ENCODE measurements around the gene UNC45B. TPM values are rescaled to one million over a fixed set of nuclear protein-coding genes. Genes with fewer than 3 reads are reported as not detected.

Gene UNC45B
- total RNA-seq, 8 experiments from 2014 or later: 0.05 to 0.54 (median 0.19) TPM; not detected in 3

DNA sequence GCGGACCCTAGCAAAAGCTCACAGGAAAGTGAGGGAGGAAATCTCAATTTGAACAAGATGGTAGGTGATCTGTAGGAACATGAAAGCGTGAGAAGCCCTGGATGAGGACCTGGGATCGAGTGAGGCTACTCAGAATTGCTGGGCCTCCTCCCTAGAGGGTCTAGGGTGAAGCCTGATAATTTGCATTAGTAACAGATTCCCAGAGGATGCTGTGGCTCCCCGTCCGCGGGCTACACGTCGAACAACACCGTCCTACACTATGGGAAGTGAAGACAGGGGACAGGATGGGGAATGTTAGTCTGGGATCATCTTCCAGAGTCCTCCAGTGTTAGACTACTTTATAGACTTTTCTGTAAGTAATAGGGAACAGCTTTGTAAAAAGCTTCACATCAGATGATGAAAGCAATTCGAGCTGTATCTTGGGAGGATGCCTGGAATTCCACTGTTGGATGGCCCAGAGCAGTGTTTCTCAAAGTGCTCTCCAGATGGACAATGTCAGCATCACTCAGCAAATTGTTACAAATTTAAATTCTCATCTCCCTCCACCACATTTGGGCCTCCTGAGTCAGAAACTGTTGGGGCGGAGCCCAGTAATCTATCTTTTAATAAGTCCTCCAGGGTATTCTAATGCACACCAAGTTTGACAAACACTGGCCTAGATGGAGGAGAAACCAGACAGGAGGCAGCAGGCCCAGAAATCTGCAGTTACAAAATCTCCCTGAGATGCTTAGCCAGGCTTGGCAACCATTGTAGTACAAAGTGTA, 19.7 kb upstream of the UNC45B start:
- in situ Hi-C loops (cut with MboI; ENCODE audit: low pct_unique_long_range_greater_than_20kb in 2 of 9, low sequenced_read_pairs in 9 of 9, unreplicated experiment in 9 of 9): loop anchor here in 1 of 9 experiments (10.0 kb wide), 1 partner anchor 703 kb away; no protein-coding TSS in a partner anchor
- Histone ChIP-seq H3K27ac (no peak overlapping the region), H3K4me3 (no peak overlapping the region), H3K4me1 (replicated peaks in 1 of 2) (no peaks in the 10 kb centered on the region)
- ATAC-seq (replicated peaks in 6 of 8): peak in 3 of 8 experiments; percentile 68 to 77 (median 74)
- WGBS, 10 experiments: 11 to 100% (median 70%) methylated on average over 1 to 8 of the region's 11 CpGs; no CpG with 5 or more reads in 1 of the 10 experiments

DNA sequence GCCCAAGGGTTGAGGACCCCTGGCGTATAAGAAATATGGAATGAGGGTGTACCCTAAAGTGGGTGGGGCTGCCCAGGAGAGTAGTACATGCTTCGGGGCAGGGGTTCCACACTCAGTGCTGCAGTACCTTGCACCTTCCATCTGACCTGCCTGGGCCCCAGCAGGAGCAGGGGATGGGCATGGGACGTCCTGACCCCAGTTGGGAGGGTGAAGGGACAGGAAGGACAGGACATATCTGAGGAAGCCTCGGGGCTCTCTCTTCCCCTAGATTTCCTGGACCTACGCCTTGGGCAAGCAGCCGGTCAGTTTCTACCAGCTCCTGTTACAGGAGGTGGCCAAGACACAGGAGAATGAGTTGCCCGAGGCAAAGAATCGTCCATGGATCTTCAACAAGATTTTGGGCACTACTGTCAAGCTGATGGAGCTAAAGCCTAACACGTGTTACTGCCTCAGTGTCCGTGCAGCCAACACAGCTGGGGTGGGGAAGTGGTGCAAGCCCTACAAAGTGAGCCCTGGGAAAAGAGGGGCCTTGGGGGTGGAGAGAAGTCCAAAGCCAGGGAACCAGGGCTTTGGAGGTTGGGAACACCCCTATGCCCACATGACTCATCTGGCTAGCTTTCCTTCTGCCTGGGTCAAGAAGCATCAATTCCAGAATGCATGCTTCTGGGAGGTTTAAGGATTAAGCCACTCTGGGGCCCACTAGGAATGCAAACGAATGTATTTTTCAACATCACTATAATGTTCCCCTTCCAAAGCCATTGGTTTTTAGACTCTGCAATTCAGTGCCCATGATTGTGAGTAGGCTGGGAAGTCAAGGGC, 18.3 kb upstream of the UNC45B start:
- ATAC-seq (replicated peaks in 6 of 8): peak in 2 of 8 experiments; percentile 29 to 38
- Histone ChIP-seq H3K4me1 (replicated peaks in 1 of 2) (no peaks in the 10 kb centered on the region), H3K27ac (no peak overlapping the region), H3K4me3 (no peak overlapping the region)
- 29 to 100% (median 90%) methylated on average over 1 to 5 of the region's 11 CpGs; no CpG with 5 or more reads in 3 of the 10 experiments for WGBS, 10 experiments
- in situ Hi-C loops (cut with MboI; ENCODE audit: low pct_unique_long_range_greater_than_20kb in 2 of 9, low sequenced_read_pairs in 9 of 9, unreplicated experiment in 9 of 9): loop anchor here in 1 of 9 experiments (10.0 kb wide), 1 partner anchor 705 kb away; no protein-coding TSS in a partner anchor

DNA sequence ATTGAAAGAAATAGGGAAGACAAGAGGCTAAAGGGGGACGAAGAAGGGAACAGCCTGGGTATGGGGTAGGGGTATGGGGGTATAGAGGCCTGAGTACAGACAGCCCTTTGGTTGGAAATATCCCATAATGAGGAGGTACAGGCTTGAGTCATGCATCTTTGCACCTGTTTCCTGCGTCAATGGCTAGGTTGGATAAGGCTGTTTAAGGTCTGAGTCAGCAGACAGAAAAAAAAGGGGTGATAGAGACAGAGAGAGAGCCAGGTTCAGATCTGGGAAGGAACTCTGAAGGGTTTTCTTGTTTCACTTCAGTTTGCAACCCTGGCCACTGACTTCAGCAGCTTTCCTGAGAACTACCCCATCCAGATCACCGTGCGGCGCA, 17.7 kb upstream of the UNC45B start:
- 92 to 100% (median 100%) methylated on average over 1 to 4 of the region's 5 CpGs; no CpG with 5 or more reads in 5 of the 10 experiments for WGBS, 10 experiments
- no peak overlapping the region for H3K27ac ChIP-seq
- no peaks in the 10 kb centered on the region for H3K4me1 ChIP-seq (replicated peaks in 1 of 2)
- ATAC-seq (replicated peaks in 6 of 8): no peak
- H3K4me3 ChIP-seq: no peak overlapping the region
- in situ Hi-C loops (cut with MboI; ENCODE audit: low pct_unique_long_range_greater_than_20kb in 2 of 9, low sequenced_read_pairs in 9 of 9, unreplicated experiment in 9 of 9): loop anchor here in 1 of 9 experiments (10.0 kb wide), 1 partner anchor 705 kb away; no protein-coding TSS in a partner anchor

DNA sequence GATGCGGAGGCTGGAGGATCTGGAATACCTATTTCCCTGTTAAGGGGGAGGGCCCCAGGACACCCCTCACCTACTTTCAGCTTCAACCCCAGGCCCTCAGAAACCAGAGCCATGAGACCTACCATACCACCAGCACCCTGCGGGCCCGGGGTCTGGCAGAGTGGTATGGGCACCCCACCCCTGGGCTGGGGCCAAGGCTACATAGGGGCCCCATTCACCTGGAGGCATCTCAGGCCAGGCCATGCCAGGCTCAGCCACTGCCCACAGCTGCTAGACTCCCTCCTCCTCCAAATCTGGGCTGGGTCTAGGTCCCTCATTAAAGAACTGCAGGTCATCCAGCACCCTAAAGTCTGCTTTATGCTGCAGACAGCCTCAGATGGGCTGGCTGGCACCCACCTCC, 17.2 kb upstream of the UNC45B start:
- 90 to 100% (median 100%) methylated on average over 1 to 2 of the region's 3 CpGs; no CpG with 5 or more reads in 5 of the 10 experiments for WGBS, 10 experiments
- in situ Hi-C loops (cut with MboI; ENCODE audit: low pct_unique_long_range_greater_than_20kb in 2 of 9, low sequenced_read_pairs in 9 of 9, unreplicated experiment in 9 of 9): no loop called here
- no peak overlapping the region for H3K4me3 ChIP-seq
- peak in 1 of 8 experiments; percentile 21 for ATAC-seq (replicated peaks in 6 of 8)
- no peak overlapping the region for H3K27ac ChIP-seq
- no peaks in the 10 kb centered on the region for H3K4me1 ChIP-seq (replicated peaks in 1 of 2)

DNA sequence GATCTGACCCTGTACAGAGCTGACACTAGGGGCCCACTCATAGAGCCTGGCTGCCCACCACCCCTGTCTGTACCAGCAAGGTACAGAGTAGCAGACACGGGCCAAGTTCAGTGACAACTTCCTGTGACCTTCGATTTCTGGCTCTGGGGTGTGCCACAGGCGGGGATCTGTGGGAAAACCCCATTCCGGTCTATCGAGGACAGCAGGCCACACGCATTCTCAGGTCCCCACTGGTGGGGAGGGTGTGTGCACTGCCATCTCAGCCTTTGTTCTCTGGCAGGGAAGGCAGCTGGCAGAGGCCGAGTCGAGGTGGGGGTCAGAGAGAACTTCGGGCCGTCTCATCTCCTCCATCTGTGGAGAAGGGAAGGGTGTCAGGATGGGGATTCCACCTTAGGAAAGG, 15.5 kb upstream of the UNC45B start:
- H3K4me1 ChIP-seq (replicated peaks in 1 of 2): no peaks in the 10 kb centered on the region
- in situ Hi-C loops (cut with MboI; ENCODE audit: low pct_unique_long_range_greater_than_20kb in 2 of 9, low sequenced_read_pairs in 9 of 9, unreplicated experiment in 9 of 9): no loop called here
- no peak overlapping the region for H3K4me3 ChIP-seq
- 100% methylated on average over 3 of the region's 10 CpGs; no CpG with 5 or more reads in 9 of the 10 experiments for WGBS, 10 experiments
- no peak overlapping the region for H3K27ac ChIP-seq
- peak in 3 of 8 experiments; percentile 9 to 14 (median 14) for ATAC-seq (replicated peaks in 6 of 8)

DNA sequence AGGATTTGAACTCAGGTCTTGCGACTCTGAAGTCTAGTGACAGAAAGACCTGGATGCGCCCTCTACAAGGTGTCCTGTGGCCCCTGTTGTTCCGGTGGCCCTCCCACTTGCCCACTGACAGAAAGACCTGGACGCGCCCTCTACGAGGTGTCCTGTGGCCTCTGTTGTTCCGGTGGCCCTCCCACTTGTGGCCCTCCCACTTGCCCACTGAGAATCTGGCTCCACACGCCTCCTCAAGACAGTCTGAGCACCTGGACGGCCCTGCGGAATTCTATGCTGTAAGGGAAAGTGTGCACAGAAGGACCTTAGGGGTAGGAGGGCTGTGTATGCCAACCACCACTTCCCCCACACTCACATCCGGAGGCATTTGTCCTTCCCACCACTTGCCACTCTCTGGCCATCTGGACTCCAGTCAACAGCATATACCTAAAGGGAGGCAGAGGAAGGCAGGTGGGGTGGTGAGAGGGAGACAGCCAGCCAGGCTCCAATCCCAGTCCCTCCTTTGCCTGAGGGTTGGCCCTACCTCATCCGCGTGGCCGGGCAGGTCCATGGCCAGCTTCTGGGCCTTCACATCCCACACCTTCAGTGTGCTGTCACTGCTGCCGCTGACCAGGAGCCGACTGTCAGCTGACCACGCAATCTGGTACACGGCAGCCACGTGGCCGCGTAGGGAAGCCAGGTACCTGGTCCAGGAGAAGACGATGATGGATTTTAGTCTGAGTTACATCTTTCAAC, 14.6 kb upstream of the UNC45B start:
- 90 to 100% (median 99%) methylated on average over 1 to 7 of the region's 22 CpGs; no CpG with 5 or more reads in 4 of the 10 experiments for WGBS, 10 experiments
- Histone ChIP-seq H3K27ac (no peak overlapping the region), H3K4me1 (replicated peaks in 1 of 2) (no peaks in the 10 kb centered on the region), H3K4me3 (no peak overlapping the region)
- ATAC-seq (replicated peaks in 6 of 8): no peak
- in situ Hi-C loops (cut with MboI; ENCODE audit: low pct_unique_long_range_greater_than_20kb in 2 of 9, low sequenced_read_pairs in 9 of 9, unreplicated experiment in 9 of 9): no loop called here

DNA sequence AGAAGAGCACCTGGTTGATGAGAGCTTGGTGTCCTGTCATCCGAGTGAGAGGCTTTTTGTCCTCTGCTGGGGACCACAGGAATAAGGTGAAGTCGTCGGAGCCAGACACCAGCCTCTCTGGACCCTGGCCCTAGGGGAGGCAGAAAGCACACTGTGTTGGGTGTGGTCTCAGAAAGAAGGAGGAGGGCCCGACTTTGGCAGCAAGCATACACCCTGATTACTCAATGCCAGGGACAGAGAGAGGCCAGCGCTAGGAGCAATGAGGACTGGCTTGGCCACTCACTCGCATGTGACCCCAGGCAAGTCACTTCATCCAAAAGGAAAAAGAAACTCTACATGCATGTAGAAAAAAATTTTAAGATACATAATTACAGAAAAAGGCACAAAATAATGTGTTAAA, 12.3 kb upstream of the UNC45B start:
- H3K4me3 ChIP-seq: no peak overlapping the region
- peak in 3 of 8 experiments; percentile 80 to 93 (median 89) for ATAC-seq (replicated peaks in 6 of 8)
- H3K4me1 ChIP-seq (replicated peaks in 1 of 2): peaks cover 0 to under 1% of the 10 kb centered on the region in 2 donors
- in situ Hi-C loops (cut with MboI; ENCODE audit: low pct_unique_long_range_greater_than_20kb in 2 of 9, low sequenced_read_pairs in 9 of 9, unreplicated experiment in 9 of 9): no loop called here
- WGBS, 10 experiments: 31 to 100% (median 100%) methylated on average over 1 to 3 of the region's 6 CpGs; no CpG with 5 or more reads in 3 of the 10 experiments
- H3K27ac ChIP-seq: no peak overlapping the region

DNA sequence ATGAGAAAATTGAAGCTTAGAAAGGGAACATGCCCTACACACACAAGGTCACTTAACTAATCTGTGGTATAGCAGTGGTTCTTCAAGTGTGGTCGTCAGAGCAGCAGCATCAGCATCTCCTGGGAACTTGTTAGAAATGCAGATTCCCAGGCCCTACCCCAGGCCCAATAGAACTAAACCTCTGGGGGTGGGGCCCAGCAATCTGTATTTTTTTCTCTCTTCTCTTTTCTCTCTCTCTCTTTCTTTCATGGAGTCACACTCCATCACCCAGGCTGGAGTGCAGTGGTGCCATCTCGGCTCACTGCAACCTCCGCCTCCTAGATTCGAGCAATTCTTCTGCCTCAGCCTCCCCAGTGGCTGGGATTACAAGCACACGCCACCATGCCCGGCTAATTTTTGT, 9.4 kb upstream of the UNC45B start:
- peaks cover 7 to 9% of the 10 kb centered on the region in 2 donors for H3K4me1 ChIP-seq (replicated peaks in 1 of 2)
- in situ Hi-C loops (cut with MboI; ENCODE audit: low pct_unique_long_range_greater_than_20kb in 2 of 9, low sequenced_read_pairs in 9 of 9, unreplicated experiment in 9 of 9): no loop called here
- 86 to 100% (median 100%) methylated on average over 1 to 6 of the region's 6 CpGs; no CpG with 5 or more reads in 3 of the 10 experiments for WGBS, 10 experiments

DNA sequence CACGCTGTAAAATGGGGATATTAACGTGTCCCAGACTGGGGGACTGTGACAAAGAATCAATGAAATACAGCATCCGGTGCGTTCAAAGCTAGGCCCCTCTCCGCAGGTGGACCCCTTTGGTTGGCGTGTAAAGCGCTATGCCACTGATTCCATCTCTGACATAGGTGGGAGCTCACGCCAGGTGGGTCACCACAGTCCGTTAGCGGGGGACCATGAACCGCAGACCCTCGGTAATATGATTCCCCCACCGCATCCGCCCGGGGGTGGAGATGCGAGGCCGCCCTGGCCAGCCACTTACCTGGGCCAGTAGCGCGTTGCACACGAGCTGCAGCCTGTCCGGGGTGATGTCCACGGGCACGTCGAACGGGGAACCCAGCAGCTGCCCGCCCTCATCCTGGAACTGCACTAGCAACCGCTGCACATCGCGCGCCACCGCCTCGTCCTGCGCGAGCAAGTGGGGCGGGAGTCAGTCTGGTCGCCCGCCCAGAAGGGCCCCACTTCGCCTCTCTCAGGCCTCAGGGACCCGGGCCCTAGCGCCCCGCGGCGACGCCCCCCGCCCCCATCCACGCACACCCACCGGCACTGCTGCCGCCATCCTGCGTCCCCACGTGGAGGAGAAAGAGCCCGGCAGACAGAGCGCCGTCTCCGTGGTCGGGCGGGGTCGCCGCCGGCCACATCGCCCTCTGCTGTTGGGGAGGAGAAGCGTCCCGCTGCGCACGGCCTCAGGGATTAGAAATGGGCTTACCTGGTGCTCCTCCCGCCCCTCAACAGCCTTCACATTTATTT, 5.7 kb upstream of the UNC45B start, which contains the start of gene NLE1:
NLE1 (minus strand) TSS at position 623 of the 786 bp plus-strand sequence; CDS start at position 595, 28 bp downstream.
- Histone ChIP-seq H3K4me1 (replicated peaks in 1 of 2) (peaks cover 7 to 9% of the 10 kb centered on the region in 2 donors), H3K4me3 (peak within 1 kb of the TSS; percentile 54 to 86 (median 80)), H3K27ac (peak within 1 kb of the TSS; percentile 74 to 77)
- peak; percentile 94 to 98 (median 98) for ATAC-seq (replicated peaks in 6 of 8)
- 0 to 4% (median 0%) methylated on average over 1 to 11 of the region's 65 CpGs; no CpG with 5 or more reads in 2 of the 10 experiments for WGBS, 10 experiments
- in situ Hi-C loops (cut with MboI; ENCODE audit: low pct_unique_long_range_greater_than_20kb in 2 of 9, low sequenced_read_pairs in 9 of 9, unreplicated experiment in 9 of 9): no loop called here

More for the DNA sequence above, 9.4 kb upstream of the UNC45B start:
- Histone ChIP-seq H3K27ac (no peak overlapping the region), H3K4me3 (no peak overlapping the region)
- no peak for ATAC-seq (replicated peaks in 6 of 8)

DNA sequence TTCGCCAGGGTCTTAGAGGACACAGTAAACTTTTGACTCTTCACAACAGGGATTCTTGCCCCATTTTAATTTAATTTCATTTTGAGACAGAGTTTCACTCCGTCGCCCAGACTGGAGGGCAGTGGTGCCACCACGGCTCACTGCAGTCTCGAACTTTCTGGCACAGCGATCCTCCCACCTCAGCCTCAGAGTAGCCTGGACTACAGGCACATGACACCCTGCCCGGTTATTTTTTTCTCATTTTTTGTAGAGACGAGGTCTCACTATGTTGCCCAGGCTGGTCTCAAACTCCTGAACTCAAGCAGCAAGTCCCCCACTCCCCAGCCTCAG, 5.2 kb upstream of the UNC45B start:
- 0 to 87% (median 78%) methylated on average over 1 to 7 of the region's 8 CpGs; no CpG with 5 or more reads in 5 of the 10 experiments for WGBS, 10 experiments
- Histone ChIP-seq H3K4me1 (replicated peaks in 1 of 2) (peaks cover 7 to 9% of the 10 kb centered on the region in 2 donors), H3K4me3 (peak overlapping the region in 4 of 5 donors; percentile 54 to 81 (median 74)), H3K27ac (no peak overlapping the region)
- peak in 2 of 8 experiments; percentile 1 to 4 for ATAC-seq (replicated peaks in 6 of 8)
- in situ Hi-C loops (cut with MboI; ENCODE audit: low pct_unique_long_range_greater_than_20kb in 2 of 9, low sequenced_read_pairs in 9 of 9, unreplicated experiment in 9 of 9): no loop called here

DNA sequence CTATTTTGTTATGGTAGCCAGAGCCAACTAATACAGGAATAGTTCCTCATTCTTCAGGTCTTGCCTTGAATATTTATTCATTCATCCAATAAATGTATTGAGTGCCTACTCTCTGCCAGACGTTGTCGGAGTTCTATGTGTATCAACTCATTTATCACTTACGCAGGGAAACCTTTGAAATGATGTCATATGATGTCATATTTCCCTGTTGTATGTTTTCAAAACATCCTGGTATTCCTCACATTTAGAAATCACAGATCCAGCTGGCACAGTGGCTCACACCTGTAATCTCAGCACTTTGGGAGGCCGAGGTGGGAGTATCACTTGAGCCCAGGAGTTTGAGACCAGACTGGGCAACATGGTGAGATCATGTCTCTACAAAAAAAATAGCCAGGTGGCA, 2.8 kb upstream of the UNC45B start:
- no peak for ATAC-seq (replicated peaks in 6 of 8)
- peaks cover 7 to 9% of the 10 kb centered on the region in 2 donors for H3K4me1 ChIP-seq (replicated peaks in 1 of 2)
- in situ Hi-C loops (cut with MboI; ENCODE audit: low pct_unique_long_range_greater_than_20kb in 2 of 9, low sequenced_read_pairs in 9 of 9, unreplicated experiment in 9 of 9): no loop called here
- H3K4me3 ChIP-seq: no peak overlapping the region
- H3K27ac ChIP-seq: no peak overlapping the region
- WGBS, 10 experiments: 58 to 100% (median 78%) methylated on average over 1 to 4 of the region's 4 CpGs; no CpG with 5 or more reads in 1 of the 10 experiments

All from motor neuron (in vitro differentiated cells).